AG20443 (cell line): ENCODE data around the gene FARSB.
"Not testable (repeated sequence)": the region's sequence is repeated elsewhere in the genome, so short reads cannot be mapped to it uniquely, and the experiment has no call there.

Experiments
- DNase-seq: peaks from one replicate; pipeline ENCODE4 v3.0.0; 2012; ENCODE audit warnings: low spot score, mixed read lengths

Gene FARSB

GRCh38 chr2:222604749-222605515, 51.0 kb downstream of the FARSB start:
- no peak for DNase-seq

DNA sequence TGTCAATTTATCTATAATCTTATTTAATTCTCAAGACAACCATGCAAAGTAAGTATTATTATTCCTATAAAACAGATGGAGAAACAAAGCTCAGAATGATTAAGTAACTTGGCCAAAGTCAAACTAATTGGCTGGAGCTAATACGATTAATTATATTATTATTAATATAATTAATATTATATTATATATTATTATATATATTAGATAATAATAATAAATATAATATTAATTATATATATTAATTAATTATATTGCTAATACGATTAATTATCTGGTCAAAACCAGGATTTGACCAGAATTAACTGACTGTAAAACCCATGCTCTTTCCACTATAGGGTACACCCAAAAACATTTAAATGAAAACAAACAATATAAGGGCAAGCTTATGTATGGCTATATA, 52.4 kb downstream of the FARSB start:
- DNase-seq: no peak

GRCh38 chr2:222598611-222599010, 57.3 kb downstream of the FARSB start:
- DNase-seq: no peak

DNA sequence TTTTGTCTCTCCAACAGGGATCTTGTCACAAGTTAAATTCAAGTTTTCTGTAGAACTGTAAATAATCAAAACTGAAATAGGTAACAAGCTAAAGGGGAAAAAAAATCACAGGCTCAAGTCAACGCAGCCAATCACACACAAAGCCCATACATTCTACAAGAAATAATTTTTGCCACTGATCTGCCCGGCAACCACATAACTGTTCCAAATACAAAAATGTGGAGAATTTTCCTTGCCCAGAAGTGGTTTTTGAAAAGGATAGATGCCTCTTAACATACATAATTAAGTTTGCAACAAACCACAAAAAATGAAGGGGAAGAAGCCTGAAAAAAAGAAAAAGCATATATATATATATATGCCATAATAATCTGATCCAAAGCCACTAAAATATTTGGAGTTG, 60.3 kb downstream of the FARSB start:
- DNase-seq: no peak

- peak; percentile 66 for DNase-seq
Measured at GRCh38 chr2:222594679-222595078, 61.2 kb downstream of the FARSB start.

DNA sequence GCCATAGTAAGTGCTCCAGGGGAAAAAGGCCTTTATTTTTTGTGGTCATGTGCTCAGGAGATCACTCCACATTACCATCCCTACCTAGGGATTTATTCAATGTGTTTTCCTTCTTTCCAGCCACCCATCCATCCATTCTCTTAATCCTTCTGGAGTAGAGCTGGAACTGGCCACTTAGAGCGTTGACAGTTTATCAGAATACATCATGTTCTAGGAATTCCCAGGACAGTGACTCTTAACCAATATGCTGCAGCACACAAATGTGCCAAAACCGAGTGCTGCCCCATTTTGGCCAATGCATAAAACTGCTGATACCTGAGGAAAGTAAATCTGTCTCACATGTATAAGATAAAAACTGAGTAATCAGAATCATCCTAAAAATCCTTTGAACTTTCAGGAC, 63.7 kb downstream of the FARSB start:
- no peak for DNase-seq

DNA sequence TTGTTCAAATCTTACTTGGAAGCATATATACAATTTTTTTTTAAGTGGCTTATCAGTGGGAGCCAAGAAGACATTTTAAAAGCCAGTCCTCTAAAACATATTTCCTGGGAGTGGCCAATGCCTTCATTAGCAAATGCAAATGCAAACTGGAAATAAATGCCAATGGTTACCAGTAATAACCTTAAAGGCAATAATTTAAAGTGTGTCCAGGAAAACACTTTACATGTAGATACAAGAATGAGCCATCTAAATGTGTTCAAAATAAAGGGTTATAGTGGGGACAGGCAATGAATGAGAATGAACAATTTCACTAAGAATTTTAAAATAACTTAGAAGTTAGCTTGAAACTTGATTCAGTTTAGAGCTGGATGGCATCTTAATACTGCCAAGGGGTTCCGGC, 64.2 kb downstream of the FARSB start:
- DNase-seq: no peak

DNA sequence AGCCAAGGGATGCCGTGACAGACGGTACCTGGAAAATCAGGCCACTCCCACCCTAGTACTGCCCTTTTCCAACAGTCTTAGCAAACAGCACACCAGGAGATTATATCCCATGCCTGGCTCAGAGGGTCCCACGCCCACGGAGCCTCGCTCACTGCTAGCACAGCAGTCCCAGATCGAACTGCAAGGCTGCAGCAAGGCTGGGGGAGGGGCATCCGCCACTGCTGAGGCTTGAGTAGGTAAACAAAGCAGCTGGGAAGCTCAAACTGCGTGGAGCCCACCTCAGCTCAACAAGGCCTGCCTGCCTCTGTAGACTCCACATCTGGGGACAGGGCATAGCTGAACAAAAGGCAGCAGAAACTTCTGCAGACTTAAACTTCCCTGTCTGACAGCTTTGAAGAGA, 71.3 kb downstream of the FARSB start:
- DNase-seq: not testable (repeated sequence)

DNA sequence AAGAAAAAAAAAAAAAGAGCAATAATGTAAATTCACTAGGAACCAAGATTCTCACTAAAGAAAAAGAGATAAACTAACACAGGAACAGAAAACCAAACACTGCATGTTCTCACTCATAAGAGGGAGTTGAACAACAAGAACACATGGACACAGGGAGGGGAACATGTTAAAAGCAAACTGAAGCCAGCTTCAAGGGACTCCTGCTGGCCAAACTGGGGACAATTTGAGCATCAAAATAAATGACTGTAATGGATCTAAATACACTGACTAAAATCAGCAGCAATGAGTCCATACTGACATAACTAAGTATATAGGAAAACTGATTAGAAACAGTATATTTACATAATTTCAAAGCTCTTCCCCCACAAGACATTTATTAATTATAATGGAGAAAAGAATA, 73.0 kb downstream of the FARSB start:
- DNase-seq: no peak

DNA sequence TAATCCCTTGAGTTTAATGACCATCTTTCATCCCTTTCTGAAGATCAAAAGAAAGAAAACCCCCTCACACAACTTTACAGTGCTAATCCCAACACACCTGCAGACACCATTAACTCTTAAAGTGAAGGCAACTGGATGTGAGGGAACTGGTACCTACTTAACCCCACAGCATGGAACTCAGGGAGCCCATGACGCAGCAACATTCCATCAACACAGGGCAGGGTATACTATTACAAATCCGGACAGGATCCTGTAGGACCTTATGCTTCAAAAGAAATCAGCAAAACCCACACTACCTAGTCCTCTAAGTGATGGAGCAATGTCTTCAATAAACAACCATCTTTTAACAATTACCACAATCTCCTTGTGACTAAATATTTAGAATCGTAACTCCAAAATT, 78.6 kb downstream of the FARSB start:
- DNase-seq: no peak

GRCh38 chr2:222576171-222577081, 79.5 kb downstream of the FARSB start:
- DNase-seq: no peak

- no peak for DNase-seq
Measured at GRCh38 chr2:222575618-222576017, 80.3 kb downstream of the FARSB start.

DNA sequence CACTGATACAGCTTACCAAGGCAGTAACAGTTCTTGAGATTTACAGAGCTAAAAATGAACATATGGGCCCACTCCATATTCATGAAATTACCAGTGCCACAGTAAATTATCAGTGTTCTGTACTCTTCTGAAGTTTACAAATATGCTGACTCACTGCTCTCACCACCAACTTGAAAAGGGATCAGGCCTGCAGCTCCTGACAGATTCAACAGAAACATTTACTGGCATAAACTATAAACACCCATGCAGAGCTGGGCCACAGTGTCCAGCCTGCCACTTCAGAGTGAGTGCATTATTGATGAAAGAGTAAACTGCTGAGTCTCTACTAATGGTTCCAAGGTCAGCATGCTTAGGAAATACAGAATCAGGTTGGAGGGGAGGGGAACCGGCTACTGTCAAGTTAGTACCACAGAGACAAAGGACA, 83.1 kb downstream of the FARSB start:
- peak; percentile 26 for DNase-seq

- DNase-seq: peak; percentile 17
Measured at GRCh38 chr2:222572264-222572721, 83.6 kb downstream of the FARSB start.

- DNase-seq: peak; percentile 15
Measured at GRCh38 chr2:222569826-222570225, 86.1 kb downstream of the FARSB start.

GRCh38 chr2:222568865-222569264, 87.0 kb downstream of the FARSB start:
- DNase-seq: peak; percentile 35

DNA sequence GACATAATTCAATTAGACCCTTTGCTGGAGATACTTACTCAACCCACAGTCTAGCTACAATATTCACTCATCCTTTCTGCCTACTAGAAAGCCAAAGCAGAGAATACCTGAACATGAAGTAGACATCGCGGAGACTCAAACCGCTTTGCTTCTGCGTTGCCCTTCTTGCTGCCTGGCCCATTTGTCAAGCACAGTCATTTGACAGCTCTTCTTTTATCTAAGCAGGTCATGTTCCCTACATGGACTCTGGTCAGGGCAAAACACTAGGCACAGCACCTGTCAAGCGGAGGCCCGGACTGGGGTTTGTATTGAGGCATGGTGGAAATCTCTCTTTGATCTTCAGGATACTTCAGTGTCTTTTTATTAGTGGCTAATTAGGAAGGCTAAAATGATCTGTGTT, 89.7 kb downstream of the FARSB start:
- DNase-seq: no peak

GRCh38 chr2:222563936-222564335, 92.0 kb downstream of the FARSB start:
- no peak for DNase-seq

- no peak for DNase-seq
Measured at GRCh38 chr2:222563106-222563718, 92.7 kb downstream of the FARSB start.

- peak; percentile 66 for DNase-seq
Measured at GRCh38 chr2:222561817-222562645, 93.9 kb downstream of the FARSB start.

DNA sequence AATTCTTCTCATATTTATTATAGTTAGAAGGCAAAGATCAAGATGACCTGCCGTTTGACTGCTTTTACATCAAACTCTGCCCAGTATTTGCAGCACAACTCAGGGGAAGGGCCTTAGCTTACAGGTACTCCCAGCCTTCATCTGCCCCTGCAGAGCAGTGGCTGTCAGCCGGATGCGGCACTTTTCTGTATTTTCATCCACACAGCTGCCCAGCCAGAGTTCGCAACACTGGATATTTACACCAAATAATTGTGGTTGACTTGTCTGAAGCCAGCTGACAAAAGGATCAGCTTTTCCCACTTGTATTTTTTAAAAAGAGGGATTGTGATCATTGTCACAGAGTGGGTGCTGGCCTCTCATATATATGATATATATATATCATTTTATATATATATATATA, 94.7 kb downstream of the FARSB start:
- DNase-seq: no peak

- no peak for DNase-seq
Measured at GRCh38 chr2:222554517-222554916, 101.4 kb downstream of the FARSB start.
